NCI-H526 (cell line): ENCODE data around the gene LRRC15.
A peak's percentile ranks its signal among the peaks of the same experiment; 100 is the strongest.

Experiments
- DNase-seq, 2 experiments: peaks; one replicate each; lab custom pipeline; 2025; lab: John Stamatoyannopoulos, UW

LRRC15 gene

GRCh38 chr3:194384569-194385001, 15.0 kb upstream of the LRRC15 start:
- no peak for DNase-seq

DNA sequence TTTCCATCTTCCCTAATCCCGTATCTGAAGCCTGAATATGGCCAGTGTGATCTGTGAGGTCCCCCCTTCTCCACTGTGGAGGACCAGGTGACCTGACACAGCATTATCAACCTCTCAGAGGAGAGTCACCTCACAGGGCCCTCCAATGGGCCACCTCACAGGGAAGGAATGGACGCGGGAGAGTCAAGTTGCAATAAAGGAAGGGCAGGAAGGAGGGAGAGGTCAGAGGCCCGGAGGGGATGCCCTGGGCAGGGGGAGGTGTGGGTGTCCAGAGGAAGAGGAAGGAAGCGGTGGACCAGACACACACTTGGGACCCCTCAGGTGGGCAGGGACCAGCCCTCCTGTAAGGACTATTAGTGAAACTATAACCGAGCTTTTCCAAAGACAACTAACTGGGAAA, 14.6 kb upstream of the LRRC15 start:
- DNase-seq = no peak

DNA sequence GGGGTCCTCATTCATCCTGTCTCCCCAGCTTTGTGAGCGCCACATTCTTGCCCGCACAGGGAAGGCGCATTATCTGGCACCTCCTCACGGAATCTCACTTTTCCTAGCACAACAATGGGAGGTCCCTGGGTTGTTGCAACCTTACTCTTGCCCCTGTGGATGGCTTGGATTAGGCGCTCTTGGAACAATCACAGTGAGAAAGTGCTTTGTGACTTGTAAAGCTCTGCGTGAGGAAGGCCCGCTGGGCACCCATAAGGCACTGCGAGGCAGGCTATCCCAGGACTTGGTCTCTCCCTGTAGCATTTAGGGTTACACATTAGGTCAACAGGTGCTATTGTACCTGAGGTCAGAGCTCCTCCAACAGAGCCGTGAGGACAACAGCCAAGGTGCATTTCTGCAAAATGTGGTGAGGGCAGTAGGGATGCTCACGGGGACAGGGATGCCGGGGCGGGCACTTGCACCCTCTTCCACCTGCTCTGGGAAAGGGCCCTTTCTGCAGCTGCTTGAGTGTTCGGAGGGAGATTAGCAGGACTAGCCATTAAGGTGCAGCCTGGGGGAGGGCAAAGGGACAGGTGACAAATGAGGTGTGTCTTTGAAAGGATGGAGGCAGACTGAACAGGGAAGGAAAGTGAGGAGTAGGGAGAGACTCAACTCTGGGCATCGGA, 13.9 kb upstream of the LRRC15 start:
- no peak for DNase-seq

DNA sequence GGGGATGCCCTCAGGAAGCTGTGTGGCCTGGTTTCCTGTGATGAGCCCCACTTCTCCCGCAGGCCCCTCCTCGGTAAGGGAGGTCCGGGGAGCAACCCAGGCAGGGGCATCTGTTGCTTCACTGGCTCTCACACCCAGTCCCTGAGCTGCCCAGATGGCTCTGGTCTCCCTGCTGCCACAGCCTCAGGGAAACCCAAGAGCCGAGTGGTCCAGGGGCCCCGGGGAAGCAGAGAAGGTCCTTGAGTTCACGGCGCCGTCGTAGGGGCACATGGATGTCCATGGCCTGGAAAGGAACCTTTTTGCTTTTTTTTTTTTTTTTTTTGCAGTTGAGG, 13.3 kb upstream of the LRRC15 start:
- DNase-seq = no peak

GRCh38 chr3:194382196-194382891, 12.8 kb upstream of the LRRC15 start:
- DNase-seq = no peak

DNA sequence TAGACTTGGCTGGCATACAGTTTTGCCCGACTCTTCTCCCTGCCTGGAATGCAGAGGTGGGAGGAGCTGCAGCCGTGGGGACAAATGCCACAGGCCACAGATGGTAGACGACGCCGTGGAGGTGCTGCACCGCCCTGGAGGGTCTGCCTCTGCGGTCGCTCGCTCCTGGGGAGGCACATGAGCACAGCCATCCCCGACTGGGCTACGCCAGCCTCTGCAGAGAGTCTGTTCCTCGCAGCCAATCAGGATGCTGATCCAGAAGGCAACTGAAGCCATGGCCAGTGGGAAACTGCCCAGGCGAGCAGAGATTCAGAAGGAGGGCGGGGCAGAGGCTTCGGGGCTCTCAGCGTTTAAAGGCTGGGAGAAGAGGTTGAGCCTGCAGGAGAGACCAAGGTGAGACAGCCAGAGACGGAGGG, 11.9 kb upstream of the LRRC15 start:
- no peak for DNase-seq

GRCh38 chr3:194380326-194380725, 10.8 kb upstream of the LRRC15 start:
- DNase-seq = peak in 1 of 2 experiments; percentile 27

DNA sequence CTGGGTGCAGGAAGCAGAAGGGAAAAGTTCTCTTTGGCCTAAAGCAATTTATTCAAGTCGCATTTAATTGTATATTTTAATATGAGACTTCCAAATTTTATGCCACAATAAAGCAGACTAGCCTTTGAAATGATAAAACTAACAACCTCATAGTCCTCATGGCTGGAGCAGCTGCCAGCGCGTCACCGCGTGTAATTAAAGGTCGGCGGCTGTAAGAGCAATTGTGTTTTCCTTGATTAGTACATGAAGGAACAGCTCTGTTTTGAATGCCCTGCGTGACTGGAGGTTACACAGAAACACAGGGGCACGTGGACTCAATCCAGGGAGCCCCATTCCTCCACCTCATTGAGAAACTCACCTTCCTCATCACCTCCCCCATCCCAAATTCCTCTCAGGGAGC, 10.1 kb upstream of the LRRC15 start:
- no peak for DNase-seq

DNA sequence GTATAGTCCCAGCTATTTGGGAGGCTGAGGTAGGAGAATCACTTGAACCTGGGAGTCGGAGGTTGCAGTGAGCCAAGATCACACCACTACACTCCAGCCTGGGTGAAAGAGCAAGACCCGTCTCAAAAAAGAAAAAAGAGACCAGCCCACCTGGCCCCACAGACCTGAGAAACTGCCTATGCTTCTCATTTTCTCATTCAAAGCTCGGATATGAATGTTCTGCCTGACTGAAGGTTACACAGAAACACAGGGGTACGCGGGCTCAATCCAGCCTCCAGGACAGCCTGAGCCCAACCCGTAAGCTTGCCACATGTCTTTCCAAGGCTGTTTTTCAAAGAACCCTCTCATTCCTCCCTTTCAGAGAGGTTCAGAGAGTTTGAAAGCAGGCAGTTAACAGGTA, 9.7 kb upstream of the LRRC15 start:
- DNase-seq = no peak

DNA sequence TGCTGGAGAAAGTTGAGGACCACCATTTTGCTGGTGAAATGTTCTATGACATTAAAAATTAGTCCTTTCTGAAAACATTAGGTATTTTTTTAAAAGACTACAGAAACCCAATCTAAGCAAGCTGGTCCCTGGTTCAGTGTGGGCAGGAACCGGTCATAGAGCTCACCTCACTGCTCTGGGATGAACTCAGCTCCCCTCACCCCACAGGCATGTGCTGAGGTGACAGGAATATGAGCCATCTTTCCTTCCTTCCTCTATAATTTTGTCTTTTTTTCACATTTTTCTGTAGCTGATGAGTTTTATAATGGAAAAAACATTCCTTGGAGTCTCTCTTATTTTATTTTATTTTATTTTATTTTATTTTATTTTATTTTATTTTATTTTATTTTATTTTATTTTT, 8.2 kb upstream of the LRRC15 start:
- DNase-seq = no peak

GRCh38 chr3:194376241-194376560, 6.7 kb upstream of the LRRC15 start:
- DNase-seq = no peak

- DNase-seq = no peak
Observed at GRCh38 chr3:194375473-194376240, 6.1 kb upstream of the LRRC15 start.

GRCh38 chr3:194374935-194375334, 5.4 kb upstream of the LRRC15 start:
- DNase-seq = no peak

DNA sequence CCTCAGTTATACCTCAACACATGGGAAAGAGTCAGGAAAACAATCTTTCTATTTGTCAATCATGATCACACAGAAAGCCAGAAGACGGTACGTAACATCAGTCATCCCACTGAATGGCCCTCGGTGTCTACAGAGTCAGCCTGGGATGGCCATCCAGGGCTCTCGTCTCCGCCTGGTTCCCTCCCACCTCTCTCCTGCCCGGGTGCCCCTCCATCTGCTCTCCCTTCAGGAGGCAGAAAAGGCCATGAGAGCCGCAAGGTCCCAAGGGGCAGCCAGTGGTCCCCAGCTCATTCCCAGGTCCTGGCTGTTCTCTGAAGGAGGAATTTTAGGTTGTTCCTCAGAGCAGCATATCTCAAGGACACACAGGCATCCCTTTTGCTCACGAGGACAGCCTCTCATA, 4.4 kb upstream of the LRRC15 start:
- DNase-seq = no peak

GRCh38 chr3:194373028-194373427, 3.5 kb upstream of the LRRC15 start:
- no peak for DNase-seq

DNA sequence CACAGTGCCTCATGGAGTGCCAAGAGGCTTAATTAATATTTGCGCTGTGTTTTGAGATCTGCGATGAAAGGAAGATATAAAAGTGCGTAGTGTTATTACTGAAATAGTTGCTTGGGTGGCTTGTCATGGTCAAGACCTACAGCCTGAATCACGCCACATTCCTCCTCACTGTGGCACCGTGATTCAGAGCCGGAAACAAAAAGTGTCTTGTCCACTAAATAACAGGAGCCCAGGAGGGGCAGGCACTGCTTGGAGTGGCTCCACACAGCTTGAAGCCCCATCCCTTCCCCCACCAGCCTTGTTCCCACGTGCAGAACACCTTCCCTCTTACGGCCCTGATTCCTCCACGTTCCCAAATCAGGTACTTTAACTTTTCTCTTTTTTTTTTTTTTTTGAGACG, 1.2 kb upstream of the LRRC15 start:
- no peak for DNase-seq

- DNase-seq = no peak
Observed at GRCh38 chr3:194368918-194369317, 625 bp downstream of the LRRC15 start.

DNA sequence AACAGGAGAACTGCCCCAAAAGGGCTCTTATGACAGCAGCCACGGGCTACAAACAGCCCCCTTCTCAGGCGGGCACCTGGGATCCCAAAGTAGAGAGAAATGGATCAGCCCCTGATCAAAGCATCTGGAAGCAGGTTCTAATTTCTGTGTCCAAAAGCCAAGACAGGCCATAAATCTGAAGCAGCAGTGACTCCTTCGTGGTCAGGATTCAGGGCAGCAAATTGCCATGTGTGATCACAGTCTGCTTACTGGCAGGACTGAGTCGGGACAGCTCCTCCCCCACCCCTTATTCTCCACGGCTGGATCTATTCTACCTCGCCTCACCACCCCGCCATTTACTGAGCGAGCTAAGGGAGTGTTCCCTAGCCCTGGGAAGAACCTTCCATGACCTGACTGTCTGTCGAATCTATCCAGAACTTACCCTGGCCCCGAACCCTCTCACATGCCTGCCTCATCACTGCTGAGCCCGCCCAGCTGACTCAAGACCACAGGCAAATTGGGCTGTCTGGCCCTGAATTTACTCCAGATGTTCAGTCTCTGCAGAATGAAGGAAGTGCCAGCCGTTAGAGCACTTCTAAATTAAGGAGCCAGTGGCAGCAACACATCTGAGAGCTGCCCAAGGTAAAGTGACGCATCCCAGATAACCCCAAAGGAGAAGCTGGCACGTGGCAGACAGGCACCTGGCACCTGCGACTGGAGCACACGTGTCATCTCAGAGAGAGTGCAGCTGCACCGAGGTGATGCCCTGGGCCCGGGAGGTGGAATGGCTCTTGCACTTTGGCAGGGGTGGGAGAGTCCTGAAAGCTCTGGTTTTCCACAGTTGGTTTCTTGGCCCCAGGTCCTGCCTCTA, 1.3 kb downstream of the LRRC15 start:
- no peak for DNase-seq

DNA sequence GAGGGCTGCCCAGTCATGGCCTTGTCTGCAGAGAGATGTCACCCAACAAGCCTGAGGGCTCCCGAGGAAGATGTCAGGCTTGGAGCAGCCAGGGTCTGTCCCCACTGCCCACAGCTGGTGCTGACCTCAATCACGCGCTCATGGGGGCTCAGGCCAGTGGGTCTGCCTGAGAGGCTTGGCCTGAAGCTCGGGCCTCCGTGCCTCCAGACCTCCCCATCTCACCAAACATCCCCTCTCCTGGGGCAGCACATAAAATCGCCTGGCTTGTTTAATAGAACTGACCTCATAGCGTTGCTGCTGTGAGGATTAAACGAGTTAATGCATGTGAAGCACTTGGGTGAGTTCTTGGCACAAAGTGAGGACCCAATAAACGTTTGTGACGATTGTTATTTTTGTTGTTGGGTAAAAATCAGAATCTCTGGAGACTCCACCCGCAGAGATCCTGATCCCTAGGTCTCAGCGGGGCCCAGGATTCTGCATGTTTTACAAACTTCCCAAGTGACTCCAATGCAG, 3.5 kb downstream of the LRRC15 start:
- no peak for DNase-seq

- DNase-seq = no peak
Observed at GRCh38 chr3:194365526-194365925, 4.0 kb downstream of the LRRC15 start.

GRCh38 chr3:194364652-194365434, 4.7 kb downstream of the LRRC15 start:
- no peak for DNase-seq

DNA sequence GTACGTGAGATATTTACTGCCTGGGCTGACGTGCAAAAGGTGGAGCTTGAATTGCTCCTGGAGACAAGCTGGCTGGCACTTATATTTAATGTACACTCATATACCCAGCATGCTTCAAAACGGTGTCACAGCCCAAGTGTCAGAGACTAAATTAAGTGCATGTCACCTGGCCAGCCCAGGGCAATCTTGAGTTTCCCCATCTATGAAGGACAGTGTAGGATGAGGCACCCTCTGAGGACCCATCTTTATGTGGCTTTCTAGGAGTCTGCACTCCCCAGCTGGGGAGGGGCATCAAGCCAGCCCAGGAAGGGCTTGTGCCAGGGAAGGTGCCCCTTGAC, 5.3 kb downstream of the LRRC15 start:
- no peak for DNase-seq
